GM19467 (cell line): ENCODE results near the gene ARMC12.
"Not testable (repeated sequence)": the region's sequence is repeated elsewhere in the genome, so short reads cannot be mapped to it uniquely, and the experiment has no call there.

Experiments
- ATAC-seq: cut with Tn5 transposase; IDR thresholded peaks from one replicate; pipeline ENCODE4 v1.9.1; 2021; ENCODE audit warnings: mild to moderate bottlenecking, moderate library complexity; ENCODE audit not compliant: unreplicated experiment

ARMC12 gene

GRCh38 chr6:35731736-35732532 is 4.9 kb upstream of the ARMC12 start:
- ATAC-seq: peak; percentile 50

GRCh38 chr6:35733633-35734032 is 3.2 kb upstream of the ARMC12 start:
- ATAC-seq: no peak

- ATAC-seq: not testable (repeated sequence)
Observed at GRCh38 chr6:35734319-35734718, 2.5 kb upstream of the ARMC12 start.

- no peak for ATAC-seq
Observed at GRCh38 chr6:35735452-35735851, 1.4 kb upstream of the ARMC12 start.

- no peak for ATAC-seq
Observed at GRCh38 chr6:35736253-35736894, 458 bp upstream of the ARMC12 start.

- no peak for ATAC-seq
Observed at GRCh38 chr6:35737413-35738211, 780 bp downstream of the ARMC12 start.

- no peak for ATAC-seq
Observed at GRCh38 chr6:35739645-35740524, 3.1 kb downstream of the ARMC12 start.

- no peak for ATAC-seq
Observed at GRCh38 chr6:35742842-35743241, 6.0 kb downstream of the ARMC12 start.

- no peak for ATAC-seq
Observed at GRCh38 chr6:35745509-35745908, 8.7 kb downstream of the ARMC12 start.

- no peak for ATAC-seq
Observed at GRCh38 chr6:35746516-35746915, 9.7 kb downstream of the ARMC12 start.

- ATAC-seq: no peak
Observed at GRCh38 chr6:35747877-35748276, 11.0 kb downstream of the ARMC12 start.

GRCh38 chr6:35750557-35750956 is 13.7 kb downstream of the ARMC12 start:
- ATAC-seq: no peak

- ATAC-seq: no peak
Observed at GRCh38 chr6:35751594-35751993, 14.8 kb downstream of the ARMC12 start.

- ATAC-seq: no peak
Observed at GRCh38 chr6:35752330-35752729, 15.5 kb downstream of the ARMC12 start.

GRCh38 chr6:35754452-35755277 is 17.8 kb downstream of the ARMC12 start:
- ATAC-seq: no peak

GRCh38 chr6:35755278-35755924 is 18.6 kb downstream of the ARMC12 start:
- no peak for ATAC-seq

GRCh38 chr6:35757456-35758123 is 20.8 kb downstream of the ARMC12 start:
- no peak for ATAC-seq

GRCh38 chr6:35759426-35759825 is 22.6 kb downstream of the ARMC12 start:
- no peak for ATAC-seq

GRCh38 chr6:35765739-35766138 is 28.9 kb downstream of the ARMC12 start:
- ATAC-seq: no peak
